GM19455 (cell line): ENCODE data around the gene DNAJC22.
"Not testable (repeated sequence)": the region's sequence is repeated elsewhere in the genome, so short reads cannot be mapped to it uniquely, and the experiment has no call there.

Source experiments
- ATAC-seq: cut with Tn5 transposase; IDR thresholded peaks from one replicate; pipeline ENCODE4 v1.9.1; 2021; ENCODE audit not compliant: unreplicated experiment

The DNAJC22 gene

GRCh38 chr12:49331380-49332222 lies 15.1 kb upstream of the DNAJC22 start:
- ATAC-seq, result no peak

DNA sequence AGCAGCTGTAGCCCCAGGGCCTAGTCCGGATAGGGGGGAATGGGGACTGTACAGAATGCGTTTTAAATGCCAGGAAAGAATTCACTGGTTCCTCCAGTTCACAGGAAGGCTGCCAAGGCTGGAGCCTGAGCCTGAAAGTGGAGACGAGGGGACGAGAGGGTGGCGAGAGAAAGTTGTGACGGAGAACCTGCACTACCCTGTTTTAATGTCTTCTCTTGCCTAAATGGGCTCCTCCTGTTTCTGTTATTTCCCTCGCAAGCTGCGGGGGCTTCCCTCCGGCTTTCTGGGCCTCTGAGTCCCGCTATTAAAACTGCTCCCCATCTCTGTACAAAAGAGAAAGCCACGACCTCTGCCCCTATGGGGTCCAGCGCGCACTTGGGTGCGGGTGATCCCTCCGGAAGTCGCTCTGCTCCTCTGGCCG lies 14.2 kb upstream of the DNAJC22 start:
- no peak for ATAC-seq

DNA sequence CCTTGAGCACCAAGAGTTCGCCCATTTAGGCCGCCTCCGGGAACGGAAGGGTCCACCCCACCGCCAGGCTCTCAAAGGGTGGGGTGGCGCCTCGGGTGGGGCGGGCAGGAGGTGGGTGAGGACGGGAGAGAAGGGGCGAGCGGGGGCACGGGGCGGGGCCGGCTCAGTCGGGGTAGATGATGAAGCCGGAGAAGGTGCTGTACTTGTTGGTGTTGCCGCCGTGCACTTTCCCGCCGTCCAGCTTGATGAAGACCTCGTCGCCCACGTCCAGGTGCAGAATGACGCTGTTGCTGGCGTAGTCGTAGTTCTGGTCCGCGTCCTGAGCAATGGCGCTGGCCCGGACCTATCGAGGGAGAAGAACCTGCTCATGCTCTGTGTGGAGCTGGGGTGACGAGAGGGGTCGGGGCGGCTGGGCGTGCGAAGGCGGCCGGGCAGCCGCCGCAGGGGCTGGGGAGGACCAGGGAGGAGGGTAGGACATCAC lies 13.8 kb upstream of the DNAJC22 start:
- ATAC-seq, result no peak

GRCh38 chr12:49333778-49334177 lies 12.9 kb upstream of the DNAJC22 start:
- ATAC-seq, result not testable (repeated sequence)

- ATAC-seq, result no peak
Measured at GRCh38 chr12:49334226-49334625, 12.5 kb upstream of the DNAJC22 start.

- no peak for ATAC-seq
Measured at GRCh38 chr12:49334681-49335080, 12.0 kb upstream of the DNAJC22 start.

DNA sequence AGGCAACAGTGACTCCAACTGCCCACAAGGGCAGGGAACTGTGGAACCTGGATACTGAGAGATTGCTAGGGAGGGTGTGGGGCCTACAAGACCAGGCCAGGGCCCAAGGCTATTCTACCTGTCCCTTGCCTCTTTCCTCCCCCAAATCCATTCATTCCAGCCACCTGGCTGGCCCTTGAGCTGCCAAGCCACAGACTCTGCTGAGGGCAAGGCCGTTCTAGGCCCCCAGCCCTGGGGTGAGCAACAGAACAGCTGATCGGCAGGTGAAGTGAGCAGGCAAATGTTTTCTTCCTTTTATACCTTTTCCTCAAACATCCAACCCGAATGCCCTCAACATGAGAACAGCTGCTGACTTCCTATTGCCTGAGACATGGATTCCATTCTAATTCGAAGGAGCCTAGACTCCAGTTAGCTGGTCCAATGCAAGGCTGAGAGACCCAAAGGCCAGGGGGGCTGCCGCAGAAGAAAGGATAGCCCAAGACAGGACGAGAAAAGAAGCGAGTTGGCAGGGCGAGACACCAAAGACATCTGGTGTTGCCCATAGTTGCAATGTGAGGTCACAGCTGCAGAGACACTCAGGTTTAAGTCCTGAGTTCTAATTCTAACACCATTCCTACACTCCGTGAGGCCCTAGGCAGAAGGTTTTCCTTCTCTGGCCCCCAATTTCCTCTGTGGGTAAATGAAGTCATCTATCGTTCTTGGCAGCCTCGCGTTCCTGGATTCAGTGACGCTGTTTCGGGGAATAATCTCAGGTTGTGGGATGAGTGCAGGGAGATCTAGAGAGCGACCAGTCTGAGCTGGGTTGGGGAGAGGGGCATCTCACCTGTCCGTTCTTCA lies 11.4 kb upstream of the DNAJC22 start:
- no peak for ATAC-seq

- no peak for ATAC-seq
Measured at GRCh38 chr12:49335955-49336644, 10.6 kb upstream of the DNAJC22 start.

GRCh38 chr12:49336645-49337584 lies 9.8 kb upstream of the DNAJC22 start, which contains the start of gene C1QL4:
C1QL4 (minus strand) TSS chr12:49337188; CDS start chr12:49336477, 711 bp downstream.
- ATAC-seq, result no peak

DNA sequence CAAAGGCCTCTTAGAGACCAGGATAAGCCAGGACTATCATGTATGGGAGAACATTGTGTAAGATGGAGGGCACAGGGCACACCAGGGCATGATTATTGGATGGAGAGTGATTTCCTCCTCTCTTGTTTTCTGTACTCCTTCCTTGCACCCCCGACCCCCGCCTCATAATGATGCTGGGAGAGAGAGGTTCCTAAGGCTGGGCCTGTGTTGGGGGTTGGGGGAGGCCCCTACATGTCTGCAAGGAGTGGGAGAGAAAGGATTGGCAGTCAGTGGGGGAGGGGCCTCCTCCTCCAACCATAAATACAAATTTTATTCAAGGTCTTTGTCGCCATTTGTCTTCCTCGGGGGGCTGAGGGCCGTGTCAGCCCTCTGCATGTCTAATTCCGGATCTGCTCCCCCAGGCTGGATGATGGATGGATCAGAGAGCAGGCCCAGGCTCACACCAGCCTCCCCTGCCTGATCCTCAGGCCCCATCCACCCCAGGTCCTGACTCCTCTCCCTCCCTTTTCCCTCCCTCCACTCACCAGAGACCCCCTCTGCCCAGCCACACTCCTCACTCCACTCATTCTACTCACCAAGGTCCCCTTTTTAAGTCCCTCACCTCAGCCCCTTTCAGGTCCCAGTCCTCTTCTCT lies 7.7 kb upstream of the DNAJC22 start:
- ATAC-seq, result no peak

- no peak for ATAC-seq
Measured at GRCh38 chr12:49339464-49339861, 7.2 kb upstream of the DNAJC22 start.

DNA sequence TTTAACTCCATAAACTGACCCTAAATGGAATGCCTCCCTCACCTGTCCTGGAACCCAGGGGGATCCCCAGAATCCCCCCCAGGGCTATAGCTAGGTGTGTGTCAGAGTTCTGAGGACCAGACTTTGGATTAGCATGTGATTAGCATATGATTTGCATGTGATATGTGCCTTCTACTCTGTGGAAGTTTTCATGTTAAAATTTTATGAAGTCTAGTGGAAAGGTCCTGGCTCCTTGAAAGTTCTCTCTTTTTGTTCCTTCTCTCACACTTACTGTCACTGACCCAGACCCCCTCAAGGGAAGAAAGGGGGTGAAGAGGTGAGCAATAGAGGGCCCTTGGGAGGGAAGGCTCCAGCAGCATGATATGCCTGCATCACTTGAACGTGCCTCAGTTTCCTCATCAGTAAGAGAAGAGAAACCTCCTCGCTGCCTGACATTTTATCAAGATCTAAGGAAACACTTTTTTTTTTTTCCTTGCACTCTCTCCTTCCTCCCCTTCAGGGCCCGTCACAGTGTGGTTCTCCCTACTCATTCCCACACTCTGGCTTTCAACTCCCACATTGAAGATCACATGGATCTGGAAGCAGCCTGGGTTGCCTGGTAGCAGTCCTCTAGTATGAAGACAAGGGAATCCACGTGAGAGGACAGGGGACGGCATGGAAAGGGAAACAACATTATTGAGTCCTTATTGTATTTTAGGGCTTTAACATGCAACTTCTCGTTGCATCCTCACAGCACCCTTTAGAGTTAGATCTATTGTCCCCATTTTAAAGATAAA lies 6.4 kb upstream of the DNAJC22 start:
- ATAC-seq, result no peak

GRCh38 chr12:49340971-49341776 lies 5.5 kb upstream of the DNAJC22 start:
- no peak for ATAC-seq

DNA sequence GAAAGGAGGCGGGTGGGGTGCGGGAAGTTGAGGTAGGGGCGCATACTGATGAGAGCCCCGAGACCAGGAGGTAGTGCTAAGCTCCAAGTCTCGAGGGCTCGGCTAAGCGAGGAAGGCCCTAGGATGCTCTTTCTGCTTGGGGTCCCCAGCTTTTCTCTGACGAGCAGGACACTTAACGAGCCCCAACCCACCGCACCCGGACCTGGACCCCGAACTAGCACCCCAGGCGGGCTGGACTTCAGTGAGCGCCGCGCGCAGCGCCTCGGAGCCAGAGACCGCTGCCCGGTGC lies 5.0 kb upstream of the DNAJC22 start:
- ATAC-seq, result no peak

DNA sequence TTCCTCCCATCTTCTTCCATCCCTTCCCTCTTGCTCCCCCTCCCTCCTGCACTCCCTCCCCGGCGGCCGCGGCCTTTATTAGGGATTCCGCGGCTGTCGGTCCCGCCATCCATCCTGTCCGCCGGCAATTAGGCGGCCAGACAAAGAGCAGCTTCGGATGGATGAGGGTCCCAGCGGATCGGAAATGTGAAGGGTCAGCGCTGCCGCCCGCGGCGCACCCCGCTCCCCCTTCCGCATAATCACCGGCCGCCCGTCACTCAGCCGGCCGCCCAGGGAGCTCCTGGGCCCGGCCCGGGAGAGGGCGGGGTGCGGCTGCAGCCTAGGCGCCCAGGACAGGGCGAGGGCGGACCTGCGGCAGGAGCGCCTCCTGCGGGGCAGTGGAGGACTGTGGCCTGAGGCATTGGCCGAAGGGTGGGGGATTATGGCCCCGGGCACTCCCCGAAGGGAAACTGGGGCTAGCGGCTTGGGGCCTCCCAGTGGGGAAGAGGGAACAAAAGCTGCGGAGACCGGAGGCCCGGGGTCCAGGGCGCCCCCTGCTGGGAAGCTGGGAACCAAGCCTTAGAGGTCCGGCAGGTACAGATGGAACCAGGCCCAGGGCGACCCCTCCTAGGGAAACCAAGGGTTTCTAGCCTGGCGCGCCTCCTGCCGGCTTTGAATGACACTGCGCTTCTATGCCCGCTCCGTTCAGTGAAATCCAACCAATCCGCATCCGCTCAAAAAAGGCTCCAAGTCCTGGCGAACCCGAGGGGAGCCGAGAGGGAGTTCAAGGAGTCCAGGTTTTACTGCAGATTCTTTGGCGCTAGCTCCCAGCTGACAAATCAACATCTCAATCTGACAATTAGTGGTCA lies 4.4 kb upstream of the DNAJC22 start:
- ATAC-seq, result peak; percentile 65

- no peak for ATAC-seq
Measured at GRCh38 chr12:49342914-49343731, 3.6 kb upstream of the DNAJC22 start.
